ENCODE results near the gene SNHG17. TPM values are rescaled to one million over a fixed set of nuclear protein-coding genes. Genes with fewer than 3 reads are reported as not detected.

The SNHG17 gene
- total and polyA plus RNA-seq, 2 of the 4 experiments (the other 2 are of a cell fraction): 5.4 to 38.2 TPM

DNA sequence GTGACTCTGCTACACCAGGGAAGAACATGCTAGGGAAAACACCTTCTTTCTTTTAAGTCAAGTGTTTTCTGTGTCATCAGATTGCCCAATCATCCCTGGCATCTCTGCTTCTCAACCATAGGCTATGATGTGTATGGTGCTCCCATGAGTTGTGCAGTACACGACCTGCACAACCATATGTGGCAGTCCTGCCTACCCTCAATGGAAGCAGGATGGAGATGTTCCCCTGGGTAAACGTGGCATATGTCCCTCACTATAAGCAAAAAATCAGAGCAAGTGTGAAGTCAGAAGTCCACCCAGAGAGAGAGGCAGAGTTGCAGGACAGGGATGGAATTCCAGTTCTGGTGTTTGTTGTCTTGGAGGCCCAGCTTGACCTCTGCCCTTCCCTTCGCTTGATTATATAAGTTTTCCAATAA lies 10.3 kb upstream of the SNHG17 start:
- DNase-seq (no peak), ATAC-seq (ENCODE audit: low read depth) (no peak)
- Histone ChIP-seq H3K23ac (ENCODE audit: low read depth, low read length) (no peak overlapping the region), H4K91ac (ENCODE audit: insufficient read depth, low read depth, low read length) (no peak overlapping the region), H2AK5ac (ENCODE audit: low read depth, low read length) (no peak overlapping the region), H2BK15ac (ENCODE audit: low read depth, low read length) (no peak overlapping the region), H3K4ac (ENCODE audit: low read depth, low read length) (no peak overlapping the region), H4K20me1 (ENCODE audit: insufficient read depth, low read length) (no peaks in the 10 kb centered on the region), H4K8ac (ENCODE audit: low read depth in 2 of 2, low read length in 2 of 2) (peak overlapping the region in 1 of 2 experiments; percentile 80; a peak in 2 of 4 replicates), H3K36me3 (ENCODE audit: control insufficient read depth, insufficient read depth, low read length) (peaks cover 20% of the 10 kb centered on the region), H3K27ac (ENCODE audit: insufficient read depth, low read length) (no peak overlapping the region), H3K56ac (ENCODE audit: extremely low read depth, insufficient read depth, low read length) (no peak overlapping the region), H2BK120ac (ENCODE audit: low read depth, low read length) (no peak overlapping the region), H4K5ac (ENCODE audit: low read depth, low read length) (no peak overlapping the region), H2AFZ (replicated peaks; ENCODE audit: low read length, poor library complexity) (peak overlapping the region; percentile 72), H3K4me2 (ENCODE audit: low read depth, low read length) (no peak overlapping the region), H3K18ac (ENCODE audit: low read depth, low read length) (no peak overlapping the region), H3K14ac (replicated peaks; ENCODE audit: low read depth, low read length) (no peak overlapping the region), H3K9me3 (ENCODE audit: control insufficient read depth, insufficient read depth, low read length) (no peaks in the 10 kb centered on the region), H2BK5ac (ENCODE audit: low read depth, low read length, poor library complexity, severe bottlenecking) (no peak overlapping the region), H2BK20ac (ENCODE audit: low read depth, low read length) (no peak overlapping the region), H3K9ac (ENCODE audit: low read depth, low read length) (no peak overlapping the region), H3K9me1 (ENCODE audit: insufficient read depth, low read length) (peaks cover 13% of the 10 kb centered on the region), H3K4me1 (ENCODE audit: control insufficient read depth, insufficient read depth, low read length) (peaks cover 6% of the 10 kb centered on the region; the same call in 1 of the 2 replicates), H2AK9ac (replicated peaks; ENCODE audit: low read depth, low read length, poor library complexity) (no peak overlapping the region), H3K4me3 (ENCODE audit: insufficient read depth, low read depth, low read length) (no peak overlapping the region), H3K79me1 (ENCODE audit: low read depth in 1 of 2, low read length in 2 of 2) (peaks cover 8 to 39% of the 10 kb centered on the region in 2 experiments; a peak in 3 of 4 replicates), H3K27me3 (ENCODE audit: control insufficient read depth, insufficient read depth, low read length) (no peaks in the 10 kb centered on the region)
- intact Hi-C loops (cut with micrococcal nuclease) (no loop called here), in situ Hi-C loops (cut with MboI; ENCODE audit: low sequenced_read_pairs) (no loop called here), dilution Hi-C loops (cut with HindIII; ENCODE audit: low sequenced_read_pairs, unreplicated experiment) (no loop called here)
- ChIA-PET POLR2A (ENCODE audit: unreplicated experiment) (no interaction called here), CTCF (interaction anchor here (0.9 to 1.2 kb wide), 2 partner anchors 11 to 27 kb away, joined by 3 to 12 read pairs; partner anchors contain the start of genes RALGAPB and SNHG17)
- WGBS, 2 experiments (ENCODE audit: extremely low coverage in 2 of 2, insufficient read length in 1 of 2): no CpG with 5 or more reads among the region's 3 CpGs
- BruUV-seq (replicated peaks): no TSS peak
- TF ChIP-seq CEBPB (IDR thresholded peaks at IDR 0.05; ENCODE audit: low read depth, low read length) (peak; percentile 57; the same call in 1 of the 2 replicates), BHLHE40 (IDR thresholded peaks at IDR 0.05; ENCODE audit: low read depth, low read length) (no peak)
